GM12801 (cell line): ENCODE results near the gene ADGRV1.

Experiments used
- CTCF ChIP-seq: IDR thresholded peaks from one replicate; pipeline ENCODE4 v1.5.1; 2011; ENCODE audit warnings: control low read depth; ENCODE audit not compliant: insufficient read length; ENCODE audit errors: extremely low read depth

Gene ADGRV1

GRCh38 chr5:91145333-91145620 lies 586.7 kb downstream of the ADGRV1 start:
- no peak for TF ChIP-seq CTCF

- no peak for TF ChIP-seq CTCF
Measured at GRCh38 chr5:91146230-91146629, 587.6 kb downstream of the ADGRV1 start.

GRCh38 chr5:91146905-91147600 lies 588.5 kb downstream of the ADGRV1 start:
- no peak for TF ChIP-seq CTCF

DNA sequence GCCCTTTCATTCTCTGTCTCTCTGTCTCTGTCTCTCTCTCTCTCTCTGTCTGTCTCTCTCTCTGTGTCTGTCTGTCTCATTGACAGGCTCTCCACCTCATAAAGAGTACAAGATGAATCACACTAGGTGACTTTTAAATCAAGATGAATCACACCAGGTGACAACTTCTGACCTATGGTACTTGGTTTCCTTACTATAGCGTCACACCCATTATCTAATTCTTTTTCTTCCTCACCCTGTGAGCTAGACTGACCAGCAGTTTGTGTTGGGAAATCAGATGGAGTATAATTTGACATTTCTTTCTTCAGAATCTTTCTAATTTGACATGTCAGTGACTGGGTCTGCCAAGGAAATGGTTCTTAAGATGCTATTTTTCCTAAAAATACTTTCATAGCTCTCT lies 591.6 kb downstream of the ADGRV1 start:
- TF ChIP-seq CTCF: no peak

- no peak for TF ChIP-seq CTCF
Measured at GRCh38 chr5:91150636-91151035, 592.0 kb downstream of the ADGRV1 start.

GRCh38 chr5:91151947-91152346 lies 593.4 kb downstream of the ADGRV1 start:
- TF ChIP-seq CTCF: no peak

GRCh38 chr5:91154338-91154737 lies 595.7 kb downstream of the ADGRV1 start:
- TF ChIP-seq CTCF: no peak

DNA sequence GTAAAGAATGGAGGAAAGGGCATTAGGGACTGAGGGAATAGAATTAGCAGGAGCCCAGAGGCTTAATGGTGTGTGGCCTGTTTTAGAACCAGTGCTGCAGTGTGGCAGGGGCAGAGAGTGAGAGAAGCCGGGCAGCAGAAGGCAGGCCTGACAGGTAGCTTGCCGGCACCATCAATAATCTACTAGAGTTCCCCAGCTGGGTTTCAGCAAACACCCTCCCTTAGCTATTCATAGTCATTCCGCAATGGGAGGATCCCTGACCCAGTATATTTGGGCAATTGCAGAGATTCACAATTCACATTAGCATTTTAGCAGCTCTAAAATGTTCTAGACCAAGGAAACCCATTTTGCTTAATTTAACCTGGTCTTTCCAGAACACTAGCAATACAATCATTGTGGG lies 596.7 kb downstream of the ADGRV1 start:
- TF ChIP-seq CTCF: no peak
